HFF-Myc (cell line): ENCODE data around the gene SUSD6.
"Not testable (repeated sequence)": the region's sequence is repeated elsewhere in the genome, so short reads cannot be mapped to it uniquely, and the experiment has no call there.

ENCODE experiments used
- DNase-seq: peaks from one replicate; pipeline ENCODE4 v3.0.0-alpha.2; 2011; ENCODE audit warnings: low read depth; ENCODE audit errors: extremely low read depth
- H3K4me3 ChIP-seq: replicated peaks from 2 replicates; pipeline ENCODE4 v1.5.1; 2011; ENCODE audit warnings: low read depth, mild to moderate bottlenecking, control low read depth, low read length
- CTCF ChIP-seq: IDR thresholded peaks from 2 replicates; pipeline ENCODE4 v1.5.1; 2012; ENCODE audit warnings: mild to moderate bottlenecking, low read depth, low read length, control low read depth; ENCODE audit errors: missing control alignments

SUSD6 gene

GRCh38 chr14:69696633-69697557, 85.5 kb downstream of the SUSD6 start:
- no peak overlapping the region for H3K4me3 ChIP-seq
- no peak for DNase-seq
- no peak for TF ChIP-seq CTCF

GRCh38 chr14:69698572-69698971, 87.2 kb downstream of the SUSD6 start:
- no peak overlapping the region for H3K4me3 ChIP-seq
- no peak for TF ChIP-seq CTCF
- no peak for DNase-seq

GRCh38 chr14:69699243-69699642, 87.8 kb downstream of the SUSD6 start:
- DNase-seq = not testable (repeated sequence)

GRCh38 chr14:69699748-69700303, 88.4 kb downstream of the SUSD6 start:
- no peak for DNase-seq

More at GRCh38 chr14:69699243-69699642, 87.8 kb downstream of the SUSD6 start:
- not testable (repeated sequence) for H3K4me3 ChIP-seq

GRCh38 chr14:69700575-69700974, 89.2 kb downstream of the SUSD6 start:
- DNase-seq = no peak
- no peak for TF ChIP-seq CTCF
- H3K4me3 ChIP-seq = no peak overlapping the region

More at GRCh38 chr14:69699748-69700303, 88.4 kb downstream of the SUSD6 start:
- H3K4me3 ChIP-seq = no peak overlapping the region
- TF ChIP-seq CTCF = no peak

GRCh38 chr14:69701291-69701690, 89.9 kb downstream of the SUSD6 start:
- no peak overlapping the region for H3K4me3 ChIP-seq
- no peak for TF ChIP-seq CTCF
- no peak for DNase-seq

- no peak for TF ChIP-seq CTCF
- H3K4me3 ChIP-seq = no peak overlapping the region
- no peak for DNase-seq
These were observed 90.5 kb downstream of the SUSD6 start for GRCh38 chr14:69701857-69702256.
